ENCODE results near the gene AMOTL1. TPM values are rescaled to one million over a fixed set of nuclear protein-coding genes. Genes with fewer than 3 reads are reported as not detected.
A peak's percentile ranks its signal among the peaks of the same experiment; 100 is the strongest.

AMOTL1 gene
- total RNA-seq, 5 donors from 2014 or later (not counting 1 experiment from before 2014, with no cell fraction given): 0.07 to 1.2 (median 0.35) TPM

- H3K27ac Mint-ChIP-seq: peak overlapping the region; percentile 97 to 99
- Histone ChIP-seq H3K4me1 (ENCODE audit: control insufficient read depth in 1 of 2, extremely low read depth in 1 of 2, insufficient read depth in 2 of 2, low read length in 2 of 2) (peaks cover 44 to 53% of the 10 kb centered on the region in 2 experiments), H3K27me3 (replicated peaks in 1 of 2; ENCODE audit: control insufficient read depth in 2 of 2, extremely low read depth in 1 of 2, insufficient read depth in 2 of 2, low read length in 1 of 2) (peaks cover 0 to 4% of the 10 kb centered on the region in 2 experiments), H3K4me3 (ENCODE audit: control insufficient read depth in 1 of 2, extremely low read depth in 1 of 2, low read length in 1 of 2) (no peak overlapping the region), H3K36me3 (ENCODE audit: control insufficient read depth in 2 of 2, extremely low read depth in 1 of 2, insufficient read depth in 1 of 2, low read length in 1 of 2) (no peaks in the 10 kb centered on the region), H3K9me3 (no peaks in the 10 kb centered on the region), H3K27ac (ENCODE audit: low read length) (peak overlapping the region; percentile 74)
- ChIA-PET CTCF (interaction anchor here in 1 of 2 donors (0.9 to 1.0 kb wide), 2 partner anchors 26 to 49 kb away, joined by 3 read pairs; partner anchors contain the start of genes CWC15 and KDM4D), POLR2A (interaction anchor here in 1 of 2 donors (0.6 kb wide), 1 partner anchor 342 kb away, joined by 10 read pairs; no protein-coding TSS in a partner anchor)
- H3K36me3 Mint-ChIP-seq: peaks cover 3% of the 10 kb centered on the region
- H3K27me3 Mint-ChIP-seq: no peaks in the 10 kb centered on the region
- H3K9me3 Mint-ChIP-seq: peaks cover 0 to 6% (median 0%) of the 10 kb centered on the region in 3 donors
- peak overlapping the region; percentile 58 to 71 (median 66) for H3K4me3 Mint-ChIP-seq
- ATAC-seq (replicated peaks in 1 of 4) (peak; percentile 75 to 83 (median 77)), DNase-seq (peak in 22 of 35 experiments; percentile 8 to 48 (median 24))
- H3K4me1 Mint-ChIP-seq: peaks cover 54 to 76% (median 58%) of the 10 kb centered on the region in 3 donors
- 6% methylated on average over 3 of the region's 5 CpGs for WGBS (ENCODE audit: insufficient coverage)
Measured at GRCh38 chr11:94924612-94925011, 156.5 kb downstream of the AMOTL1 start.

DNA sequence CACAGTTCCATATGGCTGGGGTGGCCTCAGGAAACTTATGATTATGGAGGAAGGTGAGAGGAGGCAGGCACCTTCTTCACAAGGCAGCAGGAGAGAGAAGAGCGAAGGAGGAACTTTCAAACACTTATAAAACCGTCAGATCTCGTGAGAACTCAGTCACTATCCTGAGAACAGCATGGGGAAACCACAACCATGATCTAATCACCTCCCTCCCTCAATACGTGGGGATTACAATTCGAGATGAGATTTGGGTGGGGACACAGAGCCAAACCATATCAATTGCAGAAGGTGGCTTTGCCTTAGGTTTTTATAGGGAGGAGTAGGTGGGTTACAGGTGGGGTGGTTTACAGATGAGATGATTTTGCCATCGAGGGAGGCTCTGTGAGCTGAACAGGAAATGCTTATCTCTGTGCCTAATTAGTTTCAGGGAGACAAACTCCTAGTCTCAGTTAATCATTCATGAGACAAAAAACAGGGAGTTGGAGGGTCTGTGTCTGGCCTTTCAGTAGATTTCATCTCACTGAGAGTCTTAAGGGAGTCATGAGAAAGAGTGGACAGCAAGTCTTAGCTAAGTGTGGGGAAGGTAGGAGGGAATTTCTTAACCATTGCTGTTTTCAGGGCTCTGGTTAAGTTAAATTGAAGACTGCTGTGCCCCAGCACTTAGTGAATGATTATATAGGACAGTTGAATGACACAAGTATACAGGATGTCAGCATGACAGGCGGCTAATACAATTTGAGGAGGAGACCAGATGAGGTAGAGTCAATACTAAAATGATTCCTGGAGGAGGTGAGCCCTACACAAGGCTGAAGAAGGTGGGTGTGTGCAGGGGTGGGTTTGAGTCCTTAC, 157.5 kb downstream of the AMOTL1 start:
- ATAC-seq (replicated peaks in 1 of 4) (peak in 3 of 4 experiments; percentile 29 to 31 (median 31)), DNase-seq (peak in 1 of 35 experiments; percentile 17)
- Histone ChIP-seq H3K4me3 (ENCODE audit: control insufficient read depth in 1 of 2, extremely low read depth in 1 of 2, low read length in 1 of 2) (no peak overlapping the region), H3K27ac (ENCODE audit: low read length) (peak overlapping the region; percentile 74), H3K27me3 (replicated peaks in 1 of 2; ENCODE audit: control insufficient read depth in 2 of 2, extremely low read depth in 1 of 2, insufficient read depth in 2 of 2, low read length in 1 of 2) (peaks cover 0 to 4% of the 10 kb centered on the region in 2 experiments), H3K9me3 (no peaks in the 10 kb centered on the region), H3K4me1 (ENCODE audit: control insufficient read depth in 1 of 2, extremely low read depth in 1 of 2, insufficient read depth in 2 of 2, low read length in 2 of 2) (peaks cover 44 to 53% of the 10 kb centered on the region in 2 experiments), H3K36me3 (ENCODE audit: control insufficient read depth in 2 of 2, extremely low read depth in 1 of 2, insufficient read depth in 1 of 2, low read length in 1 of 2) (no peaks in the 10 kb centered on the region)
- ChIA-PET CTCF (no interaction called here), POLR2A (no interaction called here)
- Mint-ChIP-seq H3K27ac (peak overlapping the region; percentile 97 to 99), H3K9me3 (peaks cover 0 to 6% (median 0%) of the 10 kb centered on the region in 3 donors), H3K4me1 (peaks cover 50 to 76% (median 58%) of the 10 kb centered on the region in 3 donors), H3K27me3 (no peaks in the 10 kb centered on the region), H3K4me3 (peak overlapping the region; percentile 58 to 71 (median 66)), H3K36me3 (peaks cover 3% of the 10 kb centered on the region)
- WGBS (ENCODE audit: insufficient coverage): 80% methylated on average over 1 of the region's 7 CpGs

GRCh38 chr11:94926271-94926625, 158.1 kb downstream of the AMOTL1 start:
- Mint-ChIP-seq H3K4me1 (peaks cover 49 to 74% (median 58%) of the 10 kb centered on the region in 3 donors), H3K27me3 (no peaks in the 10 kb centered on the region), H3K27ac (peak overlapping the region; percentile 97 to 99), H3K9me3 (peaks cover 0 to 6% (median 0%) of the 10 kb centered on the region in 3 donors), H3K36me3 (peaks cover 2% of the 10 kb centered on the region), H3K4me3 (peak overlapping the region in 1 of 3 donors; percentile 71)
- Histone ChIP-seq H3K27me3 (replicated peaks in 1 of 2; ENCODE audit: control insufficient read depth in 2 of 2, extremely low read depth in 1 of 2, insufficient read depth in 2 of 2, low read length in 1 of 2) (peaks cover 0 to 4% of the 10 kb centered on the region in 2 experiments), H3K4me3 (ENCODE audit: control insufficient read depth in 1 of 2, extremely low read depth in 1 of 2, low read length in 1 of 2) (no peak overlapping the region), H3K27ac (ENCODE audit: low read length) (peak overlapping the region; percentile 74), H3K4me1 (ENCODE audit: control insufficient read depth in 1 of 2, extremely low read depth in 1 of 2, insufficient read depth in 2 of 2, low read length in 2 of 2) (peaks cover 44 to 51% of the 10 kb centered on the region in 2 experiments), H3K9me3 (no peaks in the 10 kb centered on the region), H3K36me3 (ENCODE audit: control insufficient read depth in 2 of 2, extremely low read depth in 1 of 2, insufficient read depth in 1 of 2, low read length in 1 of 2) (no peaks in the 10 kb centered on the region)
- DNase-seq (no peak), ATAC-seq (replicated peaks in 1 of 4) (no peak)
- POLR2A ChIA-PET: interaction anchor here in 1 of 2 donors (0.5 kb wide), 1 partner anchor 416 kb away, joined by 4 read pairs; no protein-coding TSS in a partner anchor
- CTCF ChIA-PET: no interaction called here

Other genes with a start within 250 kb of the AMOTL1 start
- 1 to 10 TPM; 3.4 to 7.0 (median 6.4) TPM for gene FUT4, start 224.4 kb upstream of the AMOTL1 start, total RNA-seq
- 1 to 10 TPM in 4 of 5 donors, under 1 TPM in 1; 0.82 to 2.7 (median 2.0) TPM for gene PIWIL4, start 201.0 kb upstream of the AMOTL1 start, total RNA-seq
- gene CWC15, start 205.2 kb downstream of the AMOTL1 start, total RNA-seq: 10 to 100 TPM; 56.4 to 91.0 (median 64.1) TPM
- under 1 TPM; 0.33 to 0.57 (median 0.50) TPM for gene KDM4D, start 205.4 kb downstream of the AMOTL1 start, total RNA-seq